MM.1S (cell line): ENCODE data around the gene MAP2K2.

Experiments used
- EZH2 ChIP-seq: fragments of 300-600 bp; sonication (generic); optimal IDR thresholded peaks from 2 replicates; pipeline ENCODE3; 2017; ENCODE audit warnings: low read depth, mild to moderate bottlenecking, antibody characterized with exemption, low read length, mixed read lengths
- EZH2phosphoT487 ChIP-seq: fragments of 300-600 bp; sonication (generic); IDR thresholded peaks from 2 replicates; pipeline ENCODE4 v1.6.1; 2018; ENCODE audit warnings: antibody characterized with exemption, low read length
- TF ChIP-seq, protein P1 (sequence below): fragments of 300-600 bp; sonication (generic); IDR thresholded peaks from 2 replicates; pipeline ENCODE4 v1.5.1; 2016; ENCODE audit warnings: antibody characterized with exemption, low read length, mixed read lengths

DNA sequence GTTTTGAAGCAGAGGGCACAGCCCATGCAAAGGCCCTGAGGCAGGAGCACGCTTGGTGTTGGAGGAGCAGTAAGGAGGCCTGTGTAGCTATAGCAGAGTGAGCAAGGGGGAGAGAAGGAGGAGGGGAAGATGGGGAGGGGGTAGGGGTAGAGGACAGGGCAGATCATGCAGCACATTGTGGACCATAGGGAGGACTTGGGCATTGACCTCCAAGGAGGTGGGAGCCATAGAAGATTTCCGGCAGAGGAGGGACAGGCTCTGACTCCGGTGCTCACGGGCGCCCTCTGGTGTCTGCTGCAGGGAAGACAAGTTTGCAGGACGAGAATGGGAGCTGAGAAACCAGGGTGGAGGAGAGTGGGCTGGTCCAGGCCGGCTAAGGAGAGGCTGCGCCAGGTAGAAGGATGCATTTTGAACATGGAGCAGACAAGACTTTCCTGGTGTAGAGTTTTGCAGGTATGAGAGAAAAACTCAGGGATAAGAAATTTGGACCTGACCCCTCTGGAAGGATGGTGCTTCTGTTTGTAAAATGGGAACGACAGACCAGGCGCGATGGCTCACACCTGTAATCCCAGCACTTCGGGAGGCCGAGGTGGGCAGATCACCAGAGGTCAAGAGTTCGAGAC lies 15.8 kb upstream of the MAP2K2 start:
- TF ChIP-seq, protein P1, sequence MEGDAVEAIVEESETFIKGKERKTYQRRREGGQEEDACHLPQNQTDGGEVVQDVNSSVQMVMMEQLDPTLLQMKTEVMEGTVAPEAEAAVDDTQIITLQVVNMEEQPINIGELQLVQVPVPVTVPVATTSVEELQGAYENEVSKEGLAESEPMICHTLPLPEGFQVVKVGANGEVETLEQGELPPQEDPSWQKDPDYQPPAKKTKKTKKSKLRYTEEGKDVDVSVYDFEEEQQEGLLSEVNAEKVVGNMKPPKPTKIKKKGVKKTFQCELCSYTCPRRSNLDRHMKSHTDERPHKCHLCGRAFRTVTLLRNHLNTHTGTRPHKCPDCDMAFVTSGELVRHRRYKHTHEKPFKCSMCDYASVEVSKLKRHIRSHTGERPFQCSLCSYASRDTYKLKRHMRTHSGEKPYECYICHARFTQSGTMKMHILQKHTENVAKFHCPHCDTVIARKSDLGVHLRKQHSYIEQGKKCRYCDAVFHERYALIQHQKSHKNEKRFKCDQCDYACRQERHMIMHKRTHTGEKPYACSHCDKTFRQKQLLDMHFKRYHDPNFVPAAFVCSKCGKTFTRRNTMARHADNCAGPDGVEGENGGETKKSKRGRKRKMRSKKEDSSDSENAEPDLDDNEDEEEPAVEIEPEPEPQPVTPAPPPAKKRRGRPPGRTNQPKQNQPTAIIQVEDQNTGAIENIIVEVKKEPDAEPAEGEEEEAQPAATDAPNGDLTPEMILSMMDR = peak; percentile 93
- TF ChIP-seq EZH2 = no peak
- no peak for TF ChIP-seq EZH2phosphoT487
